ENCODE data around the gene PALLD. TPM values are rescaled to one million over a fixed set of nuclear protein-coding genes. Genes with fewer than 3 reads are reported as not detected.

Gene PALLD
- polyA plus RNA-seq, 3 donors, result 6.1 to 11.8 (median 9.9) TPM

DNA sequence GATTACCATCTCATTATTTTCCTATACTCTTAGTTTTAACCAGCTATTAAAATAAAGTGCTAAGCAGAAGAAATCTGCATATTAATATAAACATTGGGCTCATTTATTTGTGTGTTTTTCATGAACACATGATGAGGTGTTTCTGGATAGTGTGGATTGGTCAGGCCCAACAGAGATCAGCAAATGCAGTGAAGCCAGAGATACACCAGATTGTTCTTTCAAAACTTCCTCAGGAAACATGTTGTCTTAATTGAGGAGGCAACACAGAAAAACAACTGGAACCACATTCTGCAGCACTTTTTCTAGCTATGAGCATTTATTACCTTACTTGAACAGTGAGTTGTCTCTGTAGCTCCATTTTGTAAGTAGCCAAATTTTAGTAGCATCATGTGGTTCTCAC, 69.9 kb downstream of the PALLD start:
- H3K4me3 ChIP-seq (replicated peaks in 1 of 3; ENCODE audit: low read depth in 2 of 3, low read length in 3 of 3), result no peak overlapping the region
- H3K27ac ChIP-seq (ENCODE audit: low read depth in 1 of 2, low read length in 2 of 2), result no peak overlapping the region
- DNase-seq, result no peak
- H3K9me3 ChIP-seq (replicated peaks in 1 of 2; ENCODE audit: control insufficient read depth in 1 of 2, insufficient read depth in 1 of 2, low read length in 2 of 2), result no peaks in the 10 kb centered on the region
- no peak overlapping the region for H3K4me2 ChIP-seq (replicated peaks; ENCODE audit: extremely low read depth, low read length, poor library complexity, severe bottlenecking)
- intact Hi-C loops (cut with micrococcal nuclease), result no loop called here
- no peak overlapping the region for H3K9ac ChIP-seq (ENCODE audit: insufficient read depth, low read length, poor library complexity, severe bottlenecking)
- no peaks in the 10 kb centered on the region for H3K79me2 ChIP-seq (ENCODE audit: insufficient read depth, low read length)
- H3K27ac Mint-ChIP-seq, result no peak overlapping the region
- TF ChIP-seq, protein P1, sequence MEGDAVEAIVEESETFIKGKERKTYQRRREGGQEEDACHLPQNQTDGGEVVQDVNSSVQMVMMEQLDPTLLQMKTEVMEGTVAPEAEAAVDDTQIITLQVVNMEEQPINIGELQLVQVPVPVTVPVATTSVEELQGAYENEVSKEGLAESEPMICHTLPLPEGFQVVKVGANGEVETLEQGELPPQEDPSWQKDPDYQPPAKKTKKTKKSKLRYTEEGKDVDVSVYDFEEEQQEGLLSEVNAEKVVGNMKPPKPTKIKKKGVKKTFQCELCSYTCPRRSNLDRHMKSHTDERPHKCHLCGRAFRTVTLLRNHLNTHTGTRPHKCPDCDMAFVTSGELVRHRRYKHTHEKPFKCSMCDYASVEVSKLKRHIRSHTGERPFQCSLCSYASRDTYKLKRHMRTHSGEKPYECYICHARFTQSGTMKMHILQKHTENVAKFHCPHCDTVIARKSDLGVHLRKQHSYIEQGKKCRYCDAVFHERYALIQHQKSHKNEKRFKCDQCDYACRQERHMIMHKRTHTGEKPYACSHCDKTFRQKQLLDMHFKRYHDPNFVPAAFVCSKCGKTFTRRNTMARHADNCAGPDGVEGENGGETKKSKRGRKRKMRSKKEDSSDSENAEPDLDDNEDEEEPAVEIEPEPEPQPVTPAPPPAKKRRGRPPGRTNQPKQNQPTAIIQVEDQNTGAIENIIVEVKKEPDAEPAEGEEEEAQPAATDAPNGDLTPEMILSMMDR (IDR thresholded peaks at IDR 0.05), result no peak
- H3K4me1 Mint-ChIP-seq, result no peaks in the 10 kb centered on the region
- no peaks in the 10 kb centered on the region for H3K36me3 ChIP-seq (replicated peaks in 1 of 2; ENCODE audit: control insufficient read depth in 1 of 2, insufficient read depth in 2 of 2, low read length in 2 of 2)
- H3K4me1 ChIP-seq (ENCODE audit: control insufficient read depth in 1 of 2, insufficient read depth in 2 of 2, low read length in 2 of 2), result no peaks in the 10 kb centered on the region
- peaks cover 0 to 2% (median 0%) of the 10 kb centered on the region in 3 donors for H3K27me3 Mint-ChIP-seq (ENCODE audit: low read depth in 3 of 3)
- no peak overlapping the region for H2AFZ ChIP-seq (ENCODE audit: insufficient read depth, low read depth, low read length, poor library complexity, severe bottlenecking)
- no peaks in the 10 kb centered on the region for H3K27me3 ChIP-seq (ENCODE audit: control insufficient read depth in 2 of 2, insufficient read depth in 2 of 2, low read length in 2 of 2)
- no peak overlapping the region for H3K4me3 Mint-ChIP-seq
- no peaks in the 10 kb centered on the region for H3K36me3 Mint-ChIP-seq
- H3K9me3 Mint-ChIP-seq, result no peaks in the 10 kb centered on the region
- H4K20me1 ChIP-seq (ENCODE audit: insufficient read depth, low read length), result no peaks in the 10 kb centered on the region

DNA sequence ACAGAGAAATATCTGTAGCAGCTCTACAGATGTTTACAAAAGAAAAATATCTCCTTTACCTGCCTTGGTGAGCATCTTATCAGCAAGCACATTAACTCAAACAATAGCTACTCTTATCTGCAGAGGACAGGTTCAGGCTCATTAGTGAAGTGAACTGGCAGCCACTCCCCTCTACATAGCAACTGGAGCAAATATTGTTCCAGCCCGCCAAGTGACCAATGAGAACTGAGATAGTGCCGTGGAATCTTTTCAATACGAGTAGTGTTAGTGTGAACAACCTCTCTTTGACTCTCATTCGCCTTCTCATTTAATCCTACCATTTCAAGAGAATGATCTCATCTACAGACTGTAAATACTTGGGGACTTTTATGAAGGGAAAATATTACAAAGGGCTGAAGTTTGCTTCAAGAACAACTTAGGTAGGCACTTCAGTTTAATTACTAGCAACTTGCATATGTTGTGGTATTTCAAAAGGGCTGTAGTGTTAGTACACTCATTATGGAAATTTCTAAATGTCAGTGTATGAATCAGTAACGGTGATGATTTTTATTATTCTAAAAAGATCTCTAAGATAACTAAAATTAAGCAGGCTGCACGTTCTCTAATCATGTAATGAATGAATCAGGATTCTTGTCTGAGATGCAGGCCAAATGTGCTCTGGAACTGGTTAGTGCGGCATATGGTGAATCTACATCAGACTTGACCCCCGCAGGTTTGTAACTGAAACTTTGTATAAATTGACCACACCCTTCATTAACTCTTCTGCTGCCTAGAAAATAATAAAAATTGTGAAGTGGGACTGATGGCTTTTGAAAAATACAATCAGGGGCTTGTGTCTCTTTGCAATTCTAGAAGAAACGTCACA, 72.4 kb downstream of the PALLD start:
- TF ChIP-seq, protein P1 (IDR thresholded peaks at IDR 0.05), result no peak
- intact Hi-C loops (cut with micrococcal nuclease), result no loop called here
- no peaks in the 10 kb centered on the region for H3K4me1 Mint-ChIP-seq
- no peaks in the 10 kb centered on the region for H3K9me3 ChIP-seq (replicated peaks in 1 of 2; ENCODE audit: control insufficient read depth in 1 of 2, insufficient read depth in 1 of 2, low read length in 2 of 2)
- no peaks in the 10 kb centered on the region for H3K4me1 ChIP-seq (ENCODE audit: control insufficient read depth in 1 of 2, insufficient read depth in 2 of 2, low read length in 2 of 2)
- no peaks in the 10 kb centered on the region for H3K36me3 ChIP-seq (replicated peaks in 1 of 2; ENCODE audit: control insufficient read depth in 1 of 2, insufficient read depth in 2 of 2, low read length in 2 of 2)
- no peaks in the 10 kb centered on the region for H3K27me3 ChIP-seq (ENCODE audit: control insufficient read depth in 2 of 2, insufficient read depth in 2 of 2, low read length in 2 of 2)
- H3K27ac ChIP-seq (ENCODE audit: low read depth in 1 of 2, low read length in 2 of 2), result no peak overlapping the region
- no peak overlapping the region for H3K4me3 Mint-ChIP-seq
- no peak overlapping the region for H3K4me3 ChIP-seq (replicated peaks in 1 of 3; ENCODE audit: low read depth in 2 of 3, low read length in 3 of 3)
- H3K79me2 ChIP-seq (ENCODE audit: insufficient read depth, low read length), result no peaks in the 10 kb centered on the region
- H3K9me3 Mint-ChIP-seq, result no peaks in the 10 kb centered on the region
- no peak overlapping the region for H2AFZ ChIP-seq (ENCODE audit: insufficient read depth, low read depth, low read length, poor library complexity, severe bottlenecking)
- H3K9ac ChIP-seq (ENCODE audit: insufficient read depth, low read length, poor library complexity, severe bottlenecking), result no peak overlapping the region
- no peak overlapping the region for H3K27ac Mint-ChIP-seq
- DNase-seq, result no peak
- no peaks in the 10 kb centered on the region for H3K36me3 Mint-ChIP-seq
- no peaks in the 10 kb centered on the region for H4K20me1 ChIP-seq (ENCODE audit: insufficient read depth, low read length)
- no peak overlapping the region for H3K4me2 ChIP-seq (replicated peaks; ENCODE audit: extremely low read depth, low read length, poor library complexity, severe bottlenecking)
- peaks cover 0 to 1% (median 0%) of the 10 kb centered on the region in 3 donors for H3K27me3 Mint-ChIP-seq (ENCODE audit: low read depth in 3 of 3)
- 50% methylated on average over 1 of the region's 9 CpGs for WGBS (ENCODE audit: insufficient coverage)

Measured in CD14-positive monocyte (primary cell).